ENCODE data around the gene CELF5. TPM values are rescaled to one million over a fixed set of nuclear protein-coding genes. Genes with fewer than 3 reads are reported as not detected.
A peak's percentile ranks its signal among the peaks of the same experiment; 100 is the strongest.
"Not testable (repeated sequence)": the region's sequence is repeated elsewhere in the genome, so short reads cannot be mapped to it uniquely, and the experiment has no call there.

Gene CELF5
- total RNA-seq, 1 donor from 2014 or later, result 0.49 TPM

- no peak for DNase-seq (ENCODE audit: low spot score)
Observed at GRCh38 chr19:3322199-3322978, 97.9 kb downstream of the CELF5 start.

DNA sequence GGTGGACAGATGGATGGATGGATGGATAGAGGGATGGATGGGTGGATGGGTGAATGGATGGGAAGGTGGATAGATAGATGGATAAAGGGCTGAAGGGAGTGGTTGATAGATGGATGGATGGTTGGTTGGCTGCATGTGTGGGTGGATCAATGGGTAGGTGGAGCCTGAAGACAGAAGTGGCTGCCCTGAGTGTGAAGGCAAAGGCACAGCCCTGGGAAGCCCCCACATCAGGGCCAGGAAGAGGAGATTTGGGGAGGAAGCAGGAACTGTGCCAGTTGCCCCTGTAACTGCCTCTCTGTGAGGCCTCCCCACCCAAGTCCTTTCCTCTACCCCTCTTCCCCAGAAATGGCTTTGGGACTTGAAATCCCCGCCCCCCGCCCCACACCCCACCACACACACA, 98.6 kb downstream of the CELF5 start:
- DNase-seq (ENCODE audit: low spot score), result no peak

GRCh38 chr19:3323658-3324057, 99.2 kb downstream of the CELF5 start:
- no peak for DNase-seq (ENCODE audit: low spot score)

DNA sequence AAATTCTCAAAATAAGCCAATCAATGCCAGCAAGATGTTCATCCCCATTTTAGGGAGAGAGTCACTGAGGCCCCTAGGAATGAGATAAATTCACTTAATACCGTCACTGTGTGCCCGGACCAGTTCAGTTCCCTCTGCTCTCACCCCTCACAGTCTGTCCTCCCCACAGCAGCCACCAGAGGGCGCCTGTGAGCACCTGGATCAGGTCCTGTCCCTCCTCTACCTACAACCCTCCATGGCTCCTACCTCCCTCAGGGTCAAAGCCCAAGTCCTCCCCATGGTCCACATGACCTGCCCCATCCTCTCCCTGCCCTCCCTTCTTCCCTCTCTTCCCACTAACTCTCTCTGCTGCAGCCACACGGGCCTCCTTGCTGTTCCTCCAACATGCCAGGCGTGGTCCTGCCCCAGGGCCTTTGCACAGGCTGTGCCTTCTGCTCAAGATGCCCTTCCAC, 100.0 kb downstream of the CELF5 start:
- no peak for DNase-seq (ENCODE audit: low spot score)

- no peak for DNase-seq (ENCODE audit: low spot score)
Observed at GRCh38 chr19:3325451-3325850, 101.0 kb downstream of the CELF5 start.

GRCh38 chr19:3328743-3329142, 104.3 kb downstream of the CELF5 start:
- DNase-seq (ENCODE audit: low spot score), result no peak

- DNase-seq (ENCODE audit: low spot score), result no peak
Observed at GRCh38 chr19:3330047-3330446, 105.6 kb downstream of the CELF5 start.

GRCh38 chr19:3332232-3332631, 107.8 kb downstream of the CELF5 start:
- DNase-seq (ENCODE audit: low spot score), result not testable (repeated sequence)

DNA sequence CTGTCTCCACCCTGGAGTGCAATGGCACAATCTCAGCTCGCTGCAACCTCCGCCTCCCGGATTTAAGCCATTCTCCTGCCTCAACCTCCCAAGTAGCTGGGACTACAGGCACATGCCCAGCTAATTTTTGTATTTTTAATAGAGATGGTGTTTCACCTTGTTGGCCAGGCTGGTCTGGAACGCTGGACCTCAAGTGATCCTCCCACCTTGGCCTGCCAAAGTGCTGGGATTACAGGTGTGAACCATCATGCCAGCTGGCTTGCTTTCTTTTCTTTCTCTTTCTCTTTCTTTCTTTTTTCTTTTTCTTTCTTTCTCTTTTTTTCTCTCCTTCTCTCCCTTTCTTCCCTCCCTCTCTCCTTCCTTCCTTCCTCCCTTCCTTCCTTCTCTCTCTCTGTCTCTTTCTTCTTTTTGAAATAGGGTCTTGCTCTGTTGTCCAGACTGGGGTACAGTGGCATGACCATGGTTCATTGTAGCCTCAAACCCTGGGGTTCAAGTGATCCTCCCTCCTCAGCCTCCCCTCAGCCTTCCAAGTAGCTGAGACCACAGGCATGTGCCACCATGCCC, 108.6 kb downstream of the CELF5 start:
- DNase-seq (ENCODE audit: low spot score), result no peak

GRCh38 chr19:3333662-3334061, 109.2 kb downstream of the CELF5 start:
- no peak for DNase-seq (ENCODE audit: low spot score)

GRCh38 chr19:3334749-3335430, 110.4 kb downstream of the CELF5 start:
- not testable (repeated sequence) for DNase-seq (ENCODE audit: low spot score)

DNA sequence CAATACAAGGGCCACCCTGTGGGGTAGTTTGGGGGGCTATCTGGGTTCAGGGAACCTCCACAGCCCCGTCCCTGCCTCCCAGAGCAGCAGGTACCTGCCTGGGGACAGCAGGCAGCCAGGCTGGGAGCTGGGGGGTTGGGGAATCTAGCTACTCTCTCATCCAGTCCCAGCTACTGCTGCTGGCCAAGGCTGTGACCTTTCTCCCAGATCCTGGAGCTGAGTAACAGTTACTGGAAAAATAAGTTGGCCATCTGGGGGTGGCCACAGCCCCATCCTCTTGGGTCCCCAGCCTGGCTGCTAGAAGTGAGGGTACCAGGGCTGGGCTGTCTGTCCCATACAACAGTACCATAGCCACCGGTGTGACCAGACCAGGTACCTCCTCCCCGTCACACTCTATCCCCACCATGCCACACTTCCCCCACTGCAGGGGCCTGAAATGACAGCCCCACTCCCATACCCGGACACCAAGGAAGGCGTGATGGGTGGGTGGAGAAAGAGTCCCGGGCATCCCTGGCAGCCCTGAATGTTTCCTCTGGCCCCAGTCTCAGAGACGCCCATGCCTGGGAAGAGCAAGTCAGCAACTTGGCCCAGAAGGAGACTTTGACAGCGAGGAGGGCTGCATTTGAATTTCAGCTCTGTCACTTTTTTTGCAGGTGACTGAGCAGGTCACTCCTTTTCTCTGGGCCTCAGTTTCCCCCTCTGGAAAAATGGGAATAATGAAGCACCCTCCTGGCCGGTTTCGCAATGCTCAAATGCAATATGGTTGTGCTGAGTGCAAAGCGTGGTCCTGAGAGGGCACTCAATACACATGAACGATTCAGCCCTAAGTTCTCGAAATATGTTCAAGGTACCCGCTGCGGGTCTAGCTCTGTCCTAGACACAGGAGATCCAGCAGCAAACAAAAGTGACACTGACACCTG, 111.2 kb downstream of the CELF5 start:
- DNase-seq (ENCODE audit: low spot score), result peak; percentile 46

DNA sequence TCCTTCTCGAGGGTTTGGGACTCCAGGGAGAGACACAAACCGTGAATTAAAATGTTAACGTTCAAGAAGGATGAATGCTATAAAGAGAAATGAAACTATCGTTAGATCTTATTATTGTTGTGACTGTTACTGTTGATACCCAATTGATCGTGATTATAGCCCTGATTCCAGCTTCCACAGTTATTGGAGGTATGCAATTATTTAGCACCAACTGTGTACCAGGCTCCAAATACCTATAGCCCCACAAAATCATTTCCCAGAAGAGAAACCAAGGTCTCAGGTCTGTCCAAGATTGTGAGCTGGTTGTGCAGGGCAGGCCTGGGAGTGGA, 111.9 kb downstream of the CELF5 start:
- no peak for DNase-seq (ENCODE audit: low spot score)

DNA sequence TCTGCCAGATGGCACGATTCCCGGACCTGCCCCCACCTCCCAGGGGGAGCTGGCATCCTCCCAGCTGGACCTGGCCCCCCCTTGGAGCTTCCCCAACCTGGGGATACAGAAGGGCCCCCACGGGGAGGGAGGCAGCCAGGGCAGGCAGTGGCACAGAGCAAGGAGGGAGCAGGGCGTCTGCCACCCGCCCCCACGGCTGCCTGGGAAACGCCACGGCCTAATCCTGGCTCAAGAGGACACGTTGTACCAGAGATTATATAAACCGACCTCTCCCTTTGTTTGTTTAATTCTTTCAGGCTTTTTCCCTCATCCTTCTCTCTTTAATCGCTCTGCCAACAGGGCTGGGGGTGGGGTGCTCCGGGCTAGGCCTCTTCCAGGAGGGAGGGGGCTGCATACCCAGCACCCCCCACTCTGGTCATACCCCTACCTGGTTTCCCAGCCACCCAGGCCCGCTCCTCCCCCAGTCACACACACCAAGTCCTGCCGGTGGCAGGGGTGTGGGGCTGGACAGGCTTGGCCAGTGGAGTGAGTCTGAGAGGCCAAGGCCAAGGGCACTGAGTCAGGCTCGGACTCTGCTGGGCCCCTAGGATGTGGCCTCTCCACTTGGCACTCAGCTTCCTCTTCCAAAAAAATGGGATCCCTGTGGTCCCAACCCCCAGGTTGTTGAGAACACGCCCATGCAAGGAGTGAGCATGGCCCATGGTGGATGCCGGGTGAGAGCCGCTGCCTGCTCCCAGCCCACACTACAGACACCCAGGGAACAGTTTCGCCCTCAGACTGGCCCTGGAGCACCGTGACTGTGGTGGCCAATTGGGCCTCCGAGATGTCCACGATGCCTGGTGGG, 112.4 kb downstream of the CELF5 start:
- peak; percentile 94 for DNase-seq (ENCODE audit: low spot score)

- peak; percentile 43 for DNase-seq (ENCODE audit: low spot score)
Observed at GRCh38 chr19:3338541-3339181, 114.2 kb downstream of the CELF5 start.

GRCh38 chr19:3340340-3340739, 115.9 kb downstream of the CELF5 start:
- DNase-seq (ENCODE audit: low spot score), result no peak

DNA sequence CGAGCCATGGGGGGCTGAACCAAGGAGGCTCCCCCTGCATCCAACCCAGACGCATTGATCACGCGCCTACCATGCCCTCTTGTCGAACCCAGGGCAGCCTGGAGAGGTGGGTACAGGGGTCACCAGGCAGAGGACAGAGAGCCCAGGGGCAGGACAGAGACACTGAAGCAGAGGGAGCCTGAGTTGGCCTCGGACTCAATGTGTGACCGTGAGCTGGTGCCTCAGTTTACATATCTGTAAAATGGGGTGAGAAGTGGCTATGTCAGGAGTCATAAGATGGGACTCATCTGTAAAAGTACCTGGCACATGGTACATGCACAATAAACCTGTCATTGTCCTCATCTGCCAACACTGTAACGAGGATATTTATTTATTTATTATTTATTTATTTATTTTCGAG, 117.8 kb downstream of the CELF5 start:
- DNase-seq (ENCODE audit: low spot score), result no peak

- not testable (repeated sequence) for DNase-seq (ENCODE audit: low spot score)
Observed at GRCh38 chr19:3342962-3343361, 118.5 kb downstream of the CELF5 start.

- DNase-seq (ENCODE audit: low spot score), result peak; percentile 85
Observed at GRCh38 chr19:3343619-3344502, 119.4 kb downstream of the CELF5 start.
